Vagina (tissue), 2 donors: ENCODE measurements around the gene CAST. TPM values are rescaled to one million over a fixed set of nuclear protein-coding genes. Genes with fewer than 3 reads are reported as not detected.

Source experiments
- DNase-seq, 2 donors: peaks; one replicate each; pipeline ENCODE4 v3.0.0-alpha.2; 2017; ENCODE audit errors: extremely low spot score in 2 of 2
- H3K27ac ChIP-seq: fragments of 200-600 bp; sonication (generic); one replicate; pipeline ENCODE4 v1.5.1; 2019
- H3K27me3 ChIP-seq: fragments of 200-600 bp; sonication (generic); one replicate; pipeline ENCODE4 v1.5.1; 2019
- H3K36me3 ChIP-seq, 2 donors: fragments of 200-600 bp; sonication (generic); one replicate each; pipeline ENCODE4 v1.5.1; 2017 to 2019
- H3K4me1 ChIP-seq: fragments of 200-600 bp; sonication (generic); one replicate; pipeline ENCODE4 v1.5.1; 2019
- H3K4me3 ChIP-seq, 2 donors: fragments of 200-600 bp; sonication (generic); 1 replicate in 1 of 2; 2 replicates in 1 of 2; pipeline ENCODE4 v1.5.1; 2016 to 2019
- H3K9me3 ChIP-seq: fragments of 200-600 bp; sonication (generic); one replicate; pipeline ENCODE4 v1.5.1; 2019
- CTCF ChIP-seq, 3 experiments: fragments of 450-650 bp in 2 of 3; fragments of 200-600 bp in 1 of 3; sonication (generic) in 1 of 3; IDR thresholded peaks; one replicate each; pipeline ENCODE4 v1.5.1; 2017 to 2019; ENCODE audit warnings: antibody characterized with exemption in 3 of 3, mild to moderate bottlenecking in 2 of 3, moderate library complexity in 2 of 3
- POLR2A ChIP-seq, 2 donors: fragments of 450-650 bp; IDR thresholded peaks; one replicate each; pipeline ENCODE4 v1.6.1; 2017; ENCODE audit warnings: antibody characterized with exemption in 2 of 2, mild to moderate bottlenecking in 2 of 2, moderate library complexity in 2 of 2
- POLR2AphosphoS5 ChIP-seq, 2 donors: sonication (generic); formaldehyde crosslinking; IDR thresholded peaks; one replicate each; pipeline ENCODE4 v1.9.0; 2017; ENCODE audit warnings: antibody characterized with exemption in 2 of 2, mild to moderate bottlenecking in 2 of 2, low read depth in 1 of 2; ENCODE audit not compliant: insufficient read depth in 1 of 2
- intact Hi-C: fragments of 100-400 bp; cut with DNase I; formaldehyde crosslinking; loops from one replicate; pipeline ENCODE4 v1.15.1; 2023
- total RNA-seq: library from RNA; depleted of rRNA; stranded (reverse); fragments of >200 nt; gene quantifications from one replicate; pipeline ENCODE4 v1.2.3, GENCODE V29; 2016

Gene CAST
- total RNA-seq, 1 donor from 2014 or later = 309 TPM

- intact Hi-C loops = no loop called here
- TF ChIP-seq CTCF (IDR thresholded peaks at IDR 0.05) (no peak), POLR2AphosphoS5 (IDR thresholded peaks at IDR 0.05; ENCODE audit: insufficient read depth in 1 of 2, low read depth in 1 of 2) (no peak)
- peaks cover 13% of the 10 kb centered on the region for H3K4me1 ChIP-seq
Observed at GRCh38 chr5:96819806-96820205, 157.6 kb downstream of the CAST start.

DNA sequence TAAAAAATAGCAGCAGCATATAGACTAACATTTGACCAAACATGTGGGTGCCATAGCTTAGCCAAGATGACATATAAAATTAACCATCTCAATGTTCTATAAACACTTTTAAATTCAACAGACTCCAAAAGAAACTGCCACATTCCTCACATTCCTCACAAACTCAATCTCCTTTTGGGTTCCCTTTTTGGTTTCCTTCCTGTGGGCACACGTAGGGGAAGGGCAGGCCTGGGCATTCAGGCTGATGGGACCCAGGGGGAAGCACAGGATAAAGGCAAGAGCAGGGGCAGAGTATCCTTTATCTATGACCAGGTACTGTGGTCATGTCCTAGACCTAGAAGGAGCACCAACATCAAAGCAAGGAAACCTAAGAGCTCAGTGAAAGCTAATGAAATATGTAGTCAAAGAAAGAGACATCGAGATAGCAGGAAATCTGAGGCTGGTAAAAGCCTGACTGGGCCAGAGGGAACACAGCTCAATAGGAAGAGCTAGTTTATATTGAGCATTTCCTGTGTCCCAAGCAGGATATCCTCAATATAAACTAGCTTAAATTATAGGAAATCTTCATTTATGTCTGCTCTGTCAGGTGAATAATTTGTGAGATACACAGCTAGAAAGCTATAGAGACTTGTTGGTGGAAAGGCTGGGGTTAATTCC is 159.2 kb downstream of the CAST start:
- peaks cover 13% of the 10 kb centered on the region for H3K4me1 ChIP-seq
- H3K9me3 ChIP-seq = no peaks in the 10 kb centered on the region
- intact Hi-C loops = no loop called here
- H3K27ac ChIP-seq = no peak overlapping the region
- no peaks in the 10 kb centered on the region for H3K27me3 ChIP-seq
- no peak for DNase-seq
- H3K36me3 ChIP-seq = no peaks in the 10 kb centered on the region
- no peak overlapping the region for H3K4me3 ChIP-seq
- TF ChIP-seq CTCF (IDR thresholded peaks at IDR 0.05) (no peak), POLR2A (IDR thresholded peaks at IDR 0.05) (no peak), POLR2AphosphoS5 (IDR thresholded peaks at IDR 0.05; ENCODE audit: insufficient read depth in 1 of 2, low read depth in 1 of 2) (no peak)

More at GRCh38 chr5:96819806-96820205, 157.6 kb downstream of the CAST start:
- H3K36me3 ChIP-seq = no peaks in the 10 kb centered on the region
- no peak overlapping the region for H3K27ac ChIP-seq
- H3K4me3 ChIP-seq = no peak overlapping the region
- H3K9me3 ChIP-seq = no peaks in the 10 kb centered on the region
- DNase-seq = no peak
- no peaks in the 10 kb centered on the region for H3K27me3 ChIP-seq

GRCh38 chr5:96822686-96823459 is 160.7 kb downstream of the CAST start:
- H3K9me3 ChIP-seq = no peaks in the 10 kb centered on the region
- no peak for DNase-seq
- H3K27me3 ChIP-seq = no peaks in the 10 kb centered on the region
- TF ChIP-seq POLR2AphosphoS5 (IDR thresholded peaks at IDR 0.05; ENCODE audit: insufficient read depth in 1 of 2, low read depth in 1 of 2) = no peak
- no peak for TF ChIP-seq CTCF (IDR thresholded peaks at IDR 0.05)
- TF ChIP-seq POLR2A (IDR thresholded peaks at IDR 0.05) = no peak
- H3K27ac ChIP-seq = no peak overlapping the region
- peaks cover 6% of the 10 kb centered on the region for H3K4me1 ChIP-seq
- no peaks in the 10 kb centered on the region for H3K36me3 ChIP-seq
- no peak overlapping the region for H3K4me3 ChIP-seq
- intact Hi-C loops = no loop called here

DNA sequence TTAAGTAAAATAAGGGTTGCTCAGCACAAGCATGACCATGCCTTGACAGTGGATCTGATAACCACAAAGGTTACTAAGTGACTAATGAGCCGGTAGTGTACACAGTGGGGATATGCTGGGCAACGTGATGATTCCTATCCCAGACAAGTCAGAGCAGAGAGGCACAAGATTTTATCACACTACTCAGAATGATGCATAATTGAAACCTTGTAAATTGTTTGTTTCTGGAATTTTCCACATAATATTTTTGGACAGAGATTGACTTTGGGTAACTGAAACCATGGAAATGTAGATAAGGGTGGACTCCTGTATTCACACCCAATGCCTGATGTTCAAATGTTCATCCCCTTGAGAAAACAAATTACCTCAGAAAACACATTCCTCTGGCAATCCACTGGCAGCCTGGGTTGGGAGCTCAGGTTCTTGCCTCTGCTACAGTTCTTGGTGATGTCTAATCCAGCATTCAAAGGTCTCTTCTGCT is 161.8 kb downstream of the CAST start:
- Histone ChIP-seq H3K27me3 (no peaks in the 10 kb centered on the region), H3K4me1 (peaks cover 6% of the 10 kb centered on the region), H3K27ac (no peak overlapping the region), H3K36me3 (no peaks in the 10 kb centered on the region), H3K9me3 (no peaks in the 10 kb centered on the region), H3K4me3 (no peak overlapping the region)
- no peak for DNase-seq
- intact Hi-C loops = no loop called here
- peak in 1 of 2 donors; percentile 48 for TF ChIP-seq POLR2AphosphoS5 (IDR thresholded peaks at IDR 0.05; ENCODE audit: insufficient read depth in 1 of 2, low read depth in 1 of 2)
- TF ChIP-seq POLR2A (IDR thresholded peaks at IDR 0.05) = no peak

Other genes starting within 250 kb of the CAST start
- 1.7 TPM for gene PCSK1, start 229.1 kb upstream of the CAST start, total RNA-seq
- gene ERAP1, start 145.6 kb downstream of the CAST start, total RNA-seq = 23.6 TPM
- 16.5 TPM for gene ERAP2, start 214.1 kb downstream of the CAST start, total RNA-seq